Thyroid gland (tissue), 4 donors: ENCODE measurements around the gene SUMO3.

Source experiments
- CTCF ChIP-seq, 6 experiments: fragments of 200-600 bp in 3 of 6; fragments of 450-650 bp in 3 of 6; sonication (generic) in 3 of 6; IDR thresholded peaks; one replicate each; pipeline ENCODE4 v1.5.1; 2016 to 2019; ENCODE audit warnings: antibody characterized with exemption in 6 of 6, mild to moderate bottlenecking in 2 of 6, inconsistent platforms in 1 of 6, moderate library complexity in 1 of 6
- POLR2A ChIP-seq, 2 donors: fragments of 450-650 bp; IDR thresholded peaks; one replicate each; pipeline ENCODE4 v1.6.1; 2017; ENCODE audit warnings: antibody characterized with exemption in 2 of 2, mild to moderate bottlenecking in 2 of 2, moderate library complexity in 1 of 2

GRCh38 chr21:44820851-44821250 lies 3.0 kb upstream of the SUMO3 start:
- TF ChIP-seq POLR2A (IDR thresholded peaks at IDR 0.05) (no peak), CTCF (IDR thresholded peaks at IDR 0.05) (no peak)
